DMS 273 (cell line): Measurements from ENCODE around the gene MANSC4.
"Not testable (repeated sequence)": the region's sequence is repeated elsewhere in the genome, so short reads cannot be mapped to it uniquely, and the experiment has no call there.

Experiments used
- DNase-seq: peaks from one replicate; lab custom pipeline; 2025; ENCODE audit not compliant: unreplicated experiment; lab: John Stamatoyannopoulos, UW

Gene MANSC4

GRCh38 chr12:27756670-27757195 is 23.3 kb downstream of the MANSC4 start:
- no peak for DNase-seq

GRCh38 chr12:27754795-27755194 is 25.2 kb downstream of the MANSC4 start:
- DNase-seq = no peak

GRCh38 chr12:27751386-27752047 is 28.5 kb downstream of the MANSC4 start:
- peak; percentile 3 for DNase-seq

GRCh38 chr12:27747111-27747820 is 32.8 kb downstream of the MANSC4 start:
- DNase-seq = peak; percentile 3

GRCh38 chr12:27745734-27746133 is 34.3 kb downstream of the MANSC4 start:
- DNase-seq = not testable (repeated sequence)

GRCh38 chr12:27743601-27744000 is 36.4 kb downstream of the MANSC4 start:
- DNase-seq = no peak

- not testable (repeated sequence) for DNase-seq
Measured at GRCh38 chr12:27734321-27734720, 45.7 kb downstream of the MANSC4 start.

- DNase-seq = no peak
Measured at GRCh38 chr12:27733791-27734190, 46.2 kb downstream of the MANSC4 start.

GRCh38 chr12:27733052-27733656 is 46.9 kb downstream of the MANSC4 start:
- peak; percentile 49 for DNase-seq

GRCh38 chr12:27732281-27732680 is 47.8 kb downstream of the MANSC4 start:
- DNase-seq = peak; percentile 2

- DNase-seq = no peak
Measured at GRCh38 chr12:27730097-27730588, 49.9 kb downstream of the MANSC4 start.

GRCh38 chr12:27723212-27723611 is 56.8 kb downstream of the MANSC4 start:
- DNase-seq = no peak
